ENCODE measurements around the gene ADAM22. TPM values are rescaled to one million over a fixed set of nuclear protein-coding genes. Genes with fewer than 3 reads are reported as not detected.

Gene ADAM22
- total and polyA plus RNA-seq, 10 of the 15 experiments (the other 5 are each of a cell fraction or from before 2014, with no cell fraction given), result 1.4 to 24.5 (median 7.6) TPM

DNA sequence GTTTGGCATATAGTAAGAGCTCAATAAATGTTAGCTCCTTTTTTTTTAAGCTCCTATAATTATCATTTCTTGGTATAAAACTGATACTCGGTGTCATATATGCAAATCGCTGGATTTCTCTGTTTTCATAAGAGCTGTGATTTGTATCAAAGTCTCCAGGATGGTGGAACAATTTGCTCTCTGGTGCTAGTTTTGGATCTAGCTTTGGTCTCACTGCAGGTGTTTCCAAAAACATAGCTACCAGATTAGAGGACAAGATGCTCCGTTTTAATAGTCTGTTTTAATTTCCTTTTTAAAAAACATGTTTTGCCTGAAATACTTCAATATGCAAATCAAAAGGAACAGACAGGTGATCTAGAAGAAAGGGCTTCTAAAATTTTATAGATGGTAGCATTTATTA is 25.3 kb downstream of the ADAM22 start:
- no peak overlapping the region for H3K4me3 ChIP-seq
- no peak overlapping the region for H3K9ac ChIP-seq (ENCODE audit: control insufficient read depth, insufficient read depth, low read length)
- BruUV-seq (replicated peaks), result no TSS peak
- POLR2A ChIA-PET, result interaction anchor here (0.5 to 0.8 kb wide), 3 partner anchors 9 to 11 kb away, joined by 3 to 5 read pairs (median 3); no protein-coding TSS in a partner anchor
- no peaks in the 10 kb centered on the region for H3K4me1 ChIP-seq (ENCODE audit: control insufficient read depth, insufficient read depth, low read length)
- no peaks in the 10 kb centered on the region; the same call in 1 of the 3 replicates for H3K9me3 ChIP-seq (replicated peaks; ENCODE audit: control insufficient read depth, insufficient read depth, low read length)
- in situ Hi-C loops (cut with MboI) (no loop called here), intact Hi-C loops (cut with micrococcal nuclease; ENCODE audit: unreplicated experiment) (no loop called here)
- H3K79me2 ChIP-seq (ENCODE audit: control insufficient read depth, insufficient read depth, low read length), result no peaks in the 10 kb centered on the region
- DNase-seq (ENCODE audit: low read depth, low spot score), result no peak
- H3K27ac ChIP-seq (ENCODE audit: control insufficient read depth, insufficient read depth), result no peak overlapping the region
- ATAC-seq, result no peak
- FAIRE-seq, result no peak
- H3K36me3 ChIP-seq (ENCODE audit: control insufficient read depth in 2 of 2, insufficient read depth in 2 of 2, low read length in 1 of 2), result no peaks in the 10 kb centered on the region; a peak in 1 of 4 replicates
- SMC1A ChIA-PET (ENCODE audit: uncharacterized antibody, unreplicated experiment), result interaction anchor here (0.6 to 3.4 kb wide), 13 partner anchors 11 to 155 kb away, joined by 3 to 11 read pairs (median 4); no protein-coding TSS in a partner anchor
- H4K20me1 ChIP-seq (ENCODE audit: control insufficient read depth, insufficient read depth), result no peaks in the 10 kb centered on the region
- TF ChIP-seq, protein P1, sequence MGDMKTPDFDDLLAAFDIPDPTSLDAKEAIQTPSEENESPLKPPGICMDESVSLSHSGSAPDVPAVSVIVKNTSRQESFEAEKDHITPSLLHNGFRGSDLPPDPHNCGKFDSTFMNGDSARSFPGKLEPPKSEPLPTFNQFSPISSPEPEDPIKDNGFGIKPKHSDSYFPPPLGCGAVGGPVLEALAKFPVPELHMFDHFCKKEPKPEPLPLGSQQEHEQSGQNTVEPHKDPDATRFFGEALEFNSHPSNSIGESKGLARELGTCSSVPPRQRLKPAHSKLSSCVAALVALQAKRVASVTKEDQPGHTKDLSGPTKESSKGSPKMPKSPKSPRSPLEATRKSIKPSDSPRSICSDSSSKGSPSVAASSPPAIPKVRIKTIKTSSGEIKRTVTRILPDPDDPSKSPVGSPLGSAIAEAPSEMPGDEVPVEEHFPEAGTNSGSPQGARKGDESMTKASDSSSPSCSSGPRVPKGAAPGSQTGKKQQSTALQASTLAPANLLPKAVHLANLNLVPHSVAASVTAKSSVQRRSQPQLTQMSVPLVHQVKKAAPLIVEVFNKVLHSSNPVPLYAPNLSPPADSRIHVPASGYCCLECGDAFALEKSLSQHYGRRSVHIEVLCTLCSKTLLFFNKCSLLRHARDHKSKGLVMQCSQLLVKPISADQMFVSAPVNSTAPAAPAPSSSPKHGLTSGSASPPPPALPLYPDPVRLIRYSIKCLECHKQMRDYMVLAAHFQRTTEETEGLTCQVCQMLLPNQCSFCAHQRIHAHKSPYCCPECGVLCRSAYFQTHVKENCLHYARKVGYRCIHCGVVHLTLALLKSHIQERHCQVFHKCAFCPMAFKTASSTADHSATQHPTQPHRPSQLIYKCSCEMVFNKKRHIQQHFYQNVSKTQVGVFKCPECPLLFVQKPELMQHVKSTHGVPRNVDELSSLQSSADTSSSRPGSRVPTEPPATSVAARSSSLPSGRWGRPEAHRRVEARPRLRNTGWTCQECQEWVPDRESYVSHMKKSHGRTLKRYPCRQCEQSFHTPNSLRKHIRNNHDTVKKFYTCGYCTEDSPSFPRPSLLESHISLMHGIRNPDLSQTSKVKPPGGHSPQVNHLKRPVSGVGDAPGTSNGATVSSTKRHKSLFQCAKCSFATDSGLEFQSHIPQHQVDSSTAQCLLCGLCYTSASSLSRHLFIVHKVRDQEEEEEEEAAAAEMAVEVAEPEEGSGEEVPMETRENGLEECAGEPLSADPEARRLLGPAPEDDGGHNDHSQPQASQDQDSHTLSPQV (IDR thresholded peaks at IDR 0.05), result no peak
- TF ChIP-seq POLR2AphosphoS2 (IDR thresholded peaks at IDR 0.05; ENCODE audit: low read depth, low read length) (no peak), MYB (IDR thresholded peaks at IDR 0.05; ENCODE audit: borderline replicate concordance, low read depth, low read length) (no peak), PAX8 (IDR thresholded peaks at IDR 0.05) (no peak), CHD2 (IDR thresholded peaks at IDR 0.05; ENCODE audit: borderline replicate concordance, low read depth, low read length) (no peak)
- CTCF ChIA-PET, result interaction anchor here (0.8 to 1.1 kb wide), 3 partner anchors 15 to 144 kb away, joined by 3 to 4 read pairs (median 3); no protein-coding TSS in a partner anchor
- H3K27me3 ChIP-seq (replicated peaks in 1 of 2; ENCODE audit: control insufficient read depth in 2 of 2, insufficient read depth in 2 of 2, low read length in 1 of 2), result no peaks in the 10 kb centered on the region
- no peak overlapping the region for H3K4me2 ChIP-seq (ENCODE audit: control insufficient read depth, insufficient read depth)
- RAD21 ChIA-PET (ENCODE audit: unreplicated experiment), result interaction anchor here (1.0 to 2.4 kb wide), 6 partner anchors 10 to 152 kb away, joined by 3 to 9 read pairs (median 4); partner anchors contain the start of gene ADAM22
- H2AFZ ChIP-seq (ENCODE audit: control insufficient read depth, low read depth, low read length), result no peak overlapping the region
- 96% methylated on average over 3 of the region's 3 CpGs for WGBS (ENCODE audit: insufficient coverage, insufficient replicate concordance, low lambda C conversion rate, missing lambda C conversion rate)

Measured in GM12878 (cell line).